Liver (tissue), 5 donors: ENCODE data around the gene ADNP. TPM values are rescaled to one million over a fixed set of nuclear protein-coding genes. Genes with fewer than 3 reads are reported as not detected.

Source experiments
- polyA plus RNA-seq, 2 donors: library from polyadenylated mRNA; stranded (reverse) in 1 of 2; unstranded in 1 of 2; fragments of 200-250 nt in 1 of 2; fragments of >200 nt in 1 of 2; fragmentation: Nextera tagmentation in 1 of 2; extraction: Ambion mirVana in 1 of 2; gene quantifications; one replicate each; pipeline versions ENCODE4 v1.2.1 to v1.2.3, GENCODE V29; 2013 to 2015
- small RNA-seq: library from RNA; depleted of rRNA; stranded (forward); fragments of <200 nt; gene quantifications from one replicate; pipeline ENCODE3, GENCODE V24; 2014
- total RNA-seq, 2 donors: library from RNA; depleted of rRNA; stranded (reverse); fragments of >200 nt; gene quantifications; one replicate each; pipeline ENCODE4 v1.2.3, GENCODE V29; 2014
- donor health status: healthy.
- donor health status: healthy.
- donor health status: healthy.

Gene ADNP
- total and polyA plus RNA-seq, 4 donors = 9.3 to 25.4 (median 20.1) TPM

Small RNA genes lying within 50 kb of the gene (small RNA-seq; reads per million reads assigned to genes)
- not detected for gene TMSB4XP6

Other genes with a start within 250 kb of the ADNP start
- gene RIPOR3, start 239.9 kb downstream of the ADNP start, total RNA-seq = 10 to 100 TPM; 23.8 to 90.3 TPM
- gene RIPOR3, start 239.9 kb downstream of the ADNP start, polyA plus RNA-seq = 1 to 10 TPM; 5.6 to 8.9 TPM
- 1 to 10 TPM; 6.2 to 8.8 TPM for gene PARD6B, start 199.9 kb downstream of the ADNP start, total RNA-seq
- gene PARD6B, start 199.9 kb downstream of the ADNP start, polyA plus RNA-seq = 1 to 10 TPM; 1.2 to 5.7 TPM
- gene BCAS4, start 136.4 kb downstream of the ADNP start, total RNA-seq = under 1 TPM; 0.47 to 0.50 TPM
- under 1 TPM; 0.25 to 0.47 TPM for gene BCAS4, start 136.4 kb downstream of the ADNP start, polyA plus RNA-seq
- 10 to 100 TPM; 32.1 to 38.2 TPM for gene DPM1, start 27.1 kb upstream of the ADNP start, total RNA-seq
- 10 to 100 TPM; 27.2 to 42.6 TPM for gene DPM1, start 27.1 kb upstream of the ADNP start, polyA plus RNA-seq
- 1 to 10 TPM; 4.0 to 4.3 TPM for gene MOCS3, start 27.4 kb upstream of the ADNP start, total RNA-seq
- 1 to 10 TPM; 1.7 to 2.4 TPM for gene MOCS3, start 27.4 kb upstream of the ADNP start, polyA plus RNA-seq
- gene KCNG1, start 91.7 kb upstream of the ADNP start, total RNA-seq = under 1 TPM; 0.08 to 0.14 TPM
- under 1 TPM in 1 of 2 donors, not detected in 1; 0.24 TPM for gene KCNG1, start 91.7 kb upstream of the ADNP start, polyA plus RNA-seq